GM12878 (cell line): ENCODE results near the gene TBC1D5. TPM values are rescaled to one million over a fixed set of nuclear protein-coding genes. Genes with fewer than 3 reads are reported as not detected.
A peak's percentile ranks its signal among the peaks of the same experiment; 100 is the strongest.

Source experiments
- ATF2 ChIP-seq: IDR thresholded peaks from 2 replicates; pipeline ENCODE4 v1.6.1; 2012; ENCODE audit warnings: low read length, inconsistent platforms
- BACH1 ChIP-seq: fragments of 450-650 bp; IDR thresholded peaks from 2 replicates; pipeline ENCODE4 v1.6.1; 2017; ENCODE audit warnings: mild to moderate bottlenecking, borderline replicate concordance
- CREB1 ChIP-seq: IDR thresholded peaks from 2 replicates; pipeline ENCODE4 v1.6.1; 2012; ENCODE audit warnings: low read depth, mild to moderate bottlenecking, inconsistent platforms
- DPF2 ChIP-seq: fragments of 450-650 bp; IDR thresholded peaks from 2 replicates; pipeline ENCODE4 v1.6.1; 2017; ENCODE audit warnings: mild to moderate bottlenecking
- E2F8 ChIP-seq: fragments of 450-650 bp; IDR thresholded peaks from 2 replicates; pipeline ENCODE4 v1.6.1; 2018; ENCODE audit warnings: mild to moderate bottlenecking, low read depth, moderate library complexity; ENCODE audit not compliant: partially characterized antibody
- ESRRA ChIP-seq: IDR thresholded peaks from 2 replicates; pipeline ENCODE4 v1.6.1; 2012; ENCODE audit warnings: mild to moderate bottlenecking, low read length, improper control_type of control experiment
- FOXM1 ChIP-seq: IDR thresholded peaks from 2 replicates; pipeline ENCODE4 v1.6.1; 2012; ENCODE audit warnings: low read depth, mild to moderate bottlenecking, inconsistent platforms, low read length, moderate library complexity
- GATAD2B ChIP-seq: fragments of 450-650 bp; conservative IDR thresholded peaks from 2 replicates; pipeline ENCODE4 v1.6.1; 2017; ENCODE audit warnings: low read depth, mild to moderate bottlenecking, moderate library complexity
- HSF1 ChIP-seq: fragments of 150-350 bp; IDR thresholded peaks from 2 replicates; pipeline ENCODE4 v1.6.1; 2014; ENCODE audit warnings: mild to moderate bottlenecking, low read depth, low read length
- JUND ChIP-seq: IDR thresholded peaks from 2 replicates; pipeline ENCODE4 v1.6.1; 2012; ENCODE audit warnings: low read depth, mild to moderate bottlenecking, low read length, improper control_type of control experiment, moderate library complexity
- MAX ChIP-seq: IDR thresholded peaks from 2 replicates; pipeline ENCODE4 v1.6.1; 2012; ENCODE audit warnings: low read depth, low read length, improper control_type of control experiment
- MEF2B ChIP-seq: fragments of 450-650 bp; IDR thresholded peaks from 2 replicates; pipeline ENCODE4 v1.6.1; 2018; ENCODE audit warnings: mild to moderate bottlenecking, moderate library complexity; ENCODE audit not compliant: partially characterized antibody, poor library complexity, severe bottlenecking
- MLLT1 ChIP-seq: fragments of 450-650 bp; IDR thresholded peaks from 2 replicates; pipeline ENCODE4 v1.6.1; 2016; ENCODE audit warnings: mild to moderate bottlenecking
- NBN ChIP-seq: fragments of 450-650 bp; IDR thresholded peaks from 2 replicates; pipeline ENCODE4 v1.6.1; 2016
- NFIC ChIP-seq: IDR thresholded peaks from 2 replicates; pipeline ENCODE4 v1.6.1; 2012; ENCODE audit warnings: low read depth, mild to moderate bottlenecking, inconsistent platforms, low read length, moderate library complexity
- RELA ChIP-seq: fragments of 450-650 bp; IDR thresholded peaks from 2 replicates; pipeline ENCODE4 v1.8.0; 2014; ENCODE audit warnings: borderline replicate concordance; ENCODE audit not compliant: partially characterized antibody
- TARDBP ChIP-seq: IDR thresholded peaks from 2 replicates; pipeline ENCODE4 v1.6.1; 2016; ENCODE audit warnings: borderline replicate concordance
- TBL1XR1 ChIP-seq: IDR thresholded peaks from 2 replicates; pipeline ENCODE4 v1.6.1; 2012; ENCODE audit warnings: low read depth, low read length, improper control_type of control experiment
- TCF3 ChIP-seq: IDR thresholded peaks from 2 replicates; pipeline ENCODE4 v1.6.1; 2012; ENCODE audit warnings: low read depth, mild to moderate bottlenecking, low read length, borderline replicate concordance; ENCODE audit not compliant: insufficient read depth
- ZNF207 ChIP-seq: fragments of 450-650 bp; IDR thresholded peaks from 2 replicates; pipeline ENCODE4 v1.6.1; 2014; ENCODE audit warnings: antibody characterized with exemption, mild to moderate bottlenecking, borderline replicate concordance
- ZNF217 ChIP-seq: fragments of 450-650 bp; IDR thresholded peaks from 2 replicates; pipeline ENCODE4 v1.6.1; 2017; ENCODE audit warnings: antibody characterized with exemption, mild to moderate bottlenecking
- ZNF274 ChIP-seq: IDR thresholded peaks from one replicate; pipeline ENCODE4 v1.8.0; 2011; ENCODE audit not compliant: insufficient read length, insufficient read depth
- ZNF622 ChIP-seq: fragments of 450-650 bp; IDR thresholded peaks from 2 replicates; pipeline ENCODE4 v1.6.1; 2017; ENCODE audit warnings: mild to moderate bottlenecking, inconsistent platforms
- polyA plus RNA-seq, 11 experiments: library from polyadenylated mRNA; depleted of rRNA in 4 of 11; unstranded in 6 of 11; stranded (reverse) in 5 of 11; fragments of >200 nt; fragmentation: Nextera tagmentation in 4 of 11; fragmentation: Illumina TruSeq in 1 of 11; extraction: Ambion mirVana in 4 of 11; extraction: Trizol in 1 of 11; gene quantifications; 1 replicate in 1 of 11; 2 replicates in 10 of 11; pipeline versions ENCODE4 v1.2.1 to v1.2.3, GENCODE V29; 2011 to 2016; ENCODE audit warnings: inconsistent platforms in 2 of 11, missing spikeins in 2 of 11, low read depth in 1 of 11
- total RNA-seq, 4 experiments: library from RNA; depleted of rRNA in 3 of 4; stranded (reverse); fragments of >200 nt in 3 of 4; fragmentation: Illumina TruSeq in 1 of 4; extraction: Trizol in 1 of 4; gene quantifications; 2 replicates each; pipeline versions ENCODE4 v1.2.1 to v1.2.3, GENCODE V29; 2013 to 2021

The TBC1D5 gene
- total and polyA plus RNA-seq, 10 of the 15 experiments (the other 5 are each of a cell fraction or from before 2014, with no cell fraction given): 5.5 to 61.0 (median 43.8) TPM

GRCh38 chr3:17151598-17152373, 590.6 kb downstream of the TBC1D5 start (continued):
- TF ChIP-seq FOXM1 (peak; percentile 63; the same call in 1 of the 2 replicates), MAX (no peak; the same call in 1 of the 2 replicates), JUND (0 out of 2 replicates have a peak, but pooled peaks have one; percentile 55), HSF1 (no peak), MEF2B (peak; percentile 85), RELA (peak; percentile 66), ZNF207 (peak; percentile 73; the same call in 1 of the 2 replicates), TCF3 (0 out of 2 replicates have a peak, but pooled peaks have one; percentile 56), ESRRA (0 out of 2 replicates have a peak, but pooled peaks have one; percentile 71), ZNF274 (no peak), TARDBP (peak; percentile 79; the same call in 1 of the 2 replicates), NBN (peak; percentile 93), TBL1XR1 (peak; percentile 90), CREB1 (peak; percentile 84), NFIC (peak; percentile 57; the same call in 1 of the 2 replicates), ZNF217 (peak; percentile 60; the same call in 1 of the 2 replicates), ATF2 (peak; percentile 89), MLLT1 (peak; percentile 89), E2F8 (no peak), ZNF622 (no peak), GATAD2B (peak; percentile 96), DPF2 (peak; percentile 94), BACH1 (peak; percentile 77; the same call in 1 of the 2 replicates)
